SK-N-SH treated with all-trans-retinoic acid at 6 μM for 48 hours (cell line): Measurements from ENCODE around the gene WIPI1.
"Not testable (repeated sequence)": the region's sequence is repeated elsewhere in the genome, so short reads cannot be mapped to it uniquely, and the experiment has no call there.

ENCODE experiments used
- BACH2 ChIP-seq: fragments of 250-450 bp; sonication (Bioruptor Pico); IDR thresholded peaks from 2 replicates; pipeline ENCODE4 v1.9.0; 2021; ENCODE audit warnings: mild to moderate bottlenecking, borderline replicate concordance
- GLIS3 ChIP-seq: fragments of 250-450 bp; sonication (Bioruptor Pico); IDR thresholded peaks from 2 replicates; pipeline ENCODE4 v1.5.0; 2020; ENCODE audit warnings: mild to moderate bottlenecking, moderate library complexity
- OSR1 ChIP-seq: fragments of 250-450 bp; sonication (Bioruptor Pico); IDR thresholded peaks from 2 replicates; pipeline ENCODE4 v1.8.0; 2022; ENCODE audit warnings: moderate library complexity, mild to moderate bottlenecking, inconsistent platforms
- PPARA ChIP-seq: fragments of 250-450 bp; sonication (Bioruptor Pico); IDR thresholded peaks from 2 replicates; pipeline ENCODE4 v1.5.0; 2020; ENCODE audit warnings: mild to moderate bottlenecking, borderline replicate concordance
- RARB ChIP-seq: fragments of 250-450 bp; sonication (Bioruptor Pico); IDR thresholded peaks from 2 replicates; pipeline ENCODE4 v1.8.0; 2021; ENCODE audit warnings: mild to moderate bottlenecking, moderate library complexity
- SNAI2 ChIP-seq: fragments of 250-450 bp; sonication (Bioruptor Pico); IDR thresholded peaks from 2 replicates; pipeline ENCODE4 v1.5.0; 2020; ENCODE audit warnings: mild to moderate bottlenecking, moderate library complexity
- ZFP3 ChIP-seq: fragments of 250-450 bp; sonication (Bioruptor Pico); IDR thresholded peaks from 2 replicates; pipeline ENCODE4 v1.5.0; 2020; ENCODE audit warnings: mild to moderate bottlenecking, moderate library complexity
- ZNF8 ChIP-seq: fragments of 450-650 bp; formaldehyde crosslinking; IDR thresholded peaks from 2 replicates; pipeline ENCODE4 v1.5.0; 2020; ENCODE audit warnings: mild to moderate bottlenecking, moderate library complexity
- TF ChIP-seq, protein P1 (sequence below): fragments of 250-450 bp; sonication (Bioruptor Pico); IDR thresholded peaks from 2 replicates; pipeline ENCODE4 v1.8.0; 2021; ENCODE audit warnings: low read depth, mild to moderate bottlenecking, moderate library complexity, borderline replicate concordance

- TF ChIP-seq GLIS3; ZFP3; ZNF8 (CRISPR knock-in tag); SNAI2 (CRISPR knock-in tag); BACH2; RARB (CRISPR knock-in tag); PPARA; OSR1: not testable (repeated sequence)
- TF ChIP-seq, protein P1, sequence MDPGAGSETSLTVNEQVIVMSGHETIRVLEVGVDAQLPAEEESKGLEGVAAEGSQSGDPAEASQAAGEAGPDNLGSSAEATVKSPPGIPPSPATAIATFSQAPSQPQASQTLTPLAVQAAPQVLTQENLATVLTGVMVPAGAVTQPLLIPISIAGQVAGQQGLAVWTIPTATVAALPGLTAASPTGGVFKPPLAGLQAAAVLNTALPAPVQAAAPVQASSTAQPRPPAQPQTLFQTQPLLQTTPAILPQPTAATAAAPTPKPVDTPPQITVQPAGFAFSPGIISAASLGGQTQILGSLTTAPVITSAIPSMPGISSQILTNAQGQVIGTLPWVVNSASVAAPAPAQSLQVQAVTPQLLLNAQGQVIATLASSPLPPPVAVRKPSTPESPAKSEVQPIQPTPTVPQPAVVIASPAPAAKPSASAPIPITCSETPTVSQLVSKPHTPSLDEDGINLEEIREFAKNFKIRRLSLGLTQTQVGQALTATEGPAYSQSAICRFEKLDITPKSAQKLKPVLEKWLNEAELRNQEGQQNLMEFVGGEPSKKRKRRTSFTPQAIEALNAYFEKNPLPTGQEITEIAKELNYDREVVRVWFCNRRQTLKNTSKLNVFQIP (CRISPR knock-in tag) = not testable (repeated sequence)
Measured at GRCh38 chr17:68403837-68404236, 53.5 kb downstream of the WIPI1 start.
